ENCODE data around the gene C5orf58.

Gene C5orf58

DNA sequence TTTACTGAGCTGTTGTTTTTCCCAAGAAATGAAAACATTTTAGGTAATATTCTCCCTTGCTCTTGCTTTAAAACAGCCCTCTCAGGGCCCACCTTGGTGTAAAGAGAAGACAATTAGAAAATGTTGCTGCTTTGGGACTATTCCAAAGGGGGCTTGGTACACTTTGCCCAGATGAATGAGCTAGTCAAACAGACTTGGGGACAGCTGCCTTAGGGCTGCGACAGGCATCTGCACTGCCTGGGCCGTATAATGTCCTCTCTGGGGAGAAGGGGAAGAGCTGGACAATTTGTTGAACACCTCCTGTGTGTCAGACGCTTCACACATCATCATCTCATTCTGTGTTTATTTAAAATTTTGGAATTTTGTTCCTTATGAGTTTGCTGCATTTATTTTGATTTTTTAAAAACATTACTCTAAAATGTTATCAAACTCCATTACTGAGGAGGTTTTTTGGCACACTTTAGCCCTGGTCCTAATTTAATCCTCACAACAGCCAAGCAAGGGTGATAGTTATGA, 28.8 kb downstream of the C5orf58 start:
- Histone ChIP-seq H3K9ac (ENCODE audit: low read depth, low read length) (no peak overlapping the region), H3K9me3 (ENCODE audit: insufficient read depth, low read depth, low read length) (no peaks in the 10 kb centered on the region), H3K4me1 (ENCODE audit: insufficient read depth, low read length) (peaks cover 20% of the 10 kb centered on the region), H3K36me3 (ENCODE audit: insufficient read depth, low read length) (no peaks in the 10 kb centered on the region), H3K27me3 (ENCODE audit: insufficient read depth, low read length) (no peaks in the 10 kb centered on the region), H3K4me3 (ENCODE audit: low read length) (no peak overlapping the region), H3K27ac (ENCODE audit: low read depth, low read length) (no peak overlapping the region)
- WGBS = 100% methylated on average over 2 of the region's 3 CpGs

DNA sequence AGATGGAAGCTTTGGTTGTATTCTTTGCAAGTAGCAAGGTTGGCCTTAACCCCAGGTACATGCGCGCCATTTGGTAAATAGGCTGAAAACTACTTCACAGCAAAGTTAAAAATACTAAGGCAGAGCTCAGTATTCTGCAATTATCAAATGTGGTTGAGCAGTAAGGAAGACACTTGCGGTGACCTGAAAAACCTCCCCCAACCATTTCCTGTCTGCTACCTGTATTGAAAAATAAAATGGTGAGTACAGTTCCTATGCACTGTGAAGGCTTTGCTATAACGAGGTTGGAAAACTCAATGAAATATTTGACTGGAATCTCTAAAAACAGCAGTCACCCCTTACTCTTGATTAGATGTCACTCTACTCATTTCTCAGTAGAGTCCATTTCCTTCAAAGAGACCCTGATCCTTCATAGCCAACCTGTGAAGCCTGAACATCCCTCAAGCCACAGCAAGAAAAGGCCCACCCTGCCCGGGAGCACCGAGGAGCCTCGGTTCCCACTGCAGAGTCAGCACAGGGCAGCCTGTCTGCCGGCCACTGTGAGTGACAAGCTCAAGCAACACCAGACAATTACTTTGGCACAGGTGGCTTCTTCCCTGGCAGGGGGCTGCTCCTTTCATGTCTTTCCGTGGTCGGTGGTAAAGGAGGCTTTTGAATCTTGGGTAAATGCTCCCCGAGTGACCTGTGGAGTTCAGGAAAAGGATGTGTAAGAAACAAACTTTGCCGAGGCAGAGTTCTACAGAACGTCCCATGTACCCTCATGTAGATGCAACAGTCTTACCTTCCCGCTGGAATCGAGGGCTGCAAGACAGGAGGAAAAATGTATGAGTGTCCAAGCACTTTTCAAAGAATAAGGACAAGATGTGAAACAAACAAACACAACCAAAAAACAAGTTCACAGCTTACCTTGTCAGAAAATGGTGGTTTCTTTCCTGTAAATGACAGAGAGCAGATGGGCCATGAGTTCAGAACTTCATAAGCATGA, 29.6 kb downstream of the C5orf58 start:
- Histone ChIP-seq H3K36me3 (ENCODE audit: insufficient read depth, low read length) (no peaks in the 10 kb centered on the region), H3K27me3 (ENCODE audit: insufficient read depth, low read length) (no peaks in the 10 kb centered on the region), H3K27ac (ENCODE audit: low read depth, low read length) (no peak overlapping the region), H3K9me3 (ENCODE audit: insufficient read depth, low read depth, low read length) (no peaks in the 10 kb centered on the region), H3K4me3 (ENCODE audit: low read length) (no peak overlapping the region), H3K4me1 (ENCODE audit: insufficient read depth, low read length) (peaks cover 19% of the 10 kb centered on the region; the same call in 1 of the 2 replicates), H3K9ac (ENCODE audit: low read depth, low read length) (no peak overlapping the region)
- WGBS = 83% methylated on average over 13 of the region's 15 CpGs

DNA sequence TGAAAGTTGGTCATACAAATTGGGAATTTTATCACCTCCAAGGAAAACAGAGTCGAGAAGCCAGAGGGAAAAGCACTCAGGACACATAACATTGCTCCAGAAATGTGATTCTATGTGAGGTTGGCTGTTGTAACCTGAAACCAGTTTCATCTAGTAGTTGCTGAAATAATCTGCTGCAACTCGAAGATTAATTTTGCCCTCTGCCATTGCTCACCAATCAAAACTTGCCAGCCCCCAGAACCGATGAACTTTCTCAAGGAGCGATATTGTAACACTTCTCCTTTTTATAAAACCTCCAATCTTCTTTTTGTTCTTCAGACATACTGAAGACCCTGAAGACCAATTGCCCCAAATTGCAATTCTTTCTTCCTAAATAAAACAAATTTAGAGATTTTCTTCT, 31.1 kb downstream of the C5orf58 start:
- Histone ChIP-seq H3K4me1 (ENCODE audit: insufficient read depth, low read length) (peaks cover 21% of the 10 kb centered on the region), H3K27me3 (ENCODE audit: insufficient read depth, low read length) (no peaks in the 10 kb centered on the region), H3K4me3 (ENCODE audit: low read length) (no peak overlapping the region), H3K36me3 (ENCODE audit: insufficient read depth, low read length) (no peaks in the 10 kb centered on the region), H3K9ac (ENCODE audit: low read depth, low read length) (no peak overlapping the region), H3K27ac (ENCODE audit: low read depth, low read length) (no peak overlapping the region), H3K9me3 (ENCODE audit: insufficient read depth, low read depth, low read length) (no peaks in the 10 kb centered on the region)
- 90% methylated on average over 4 of the region's 4 CpGs for WGBS

DNA sequence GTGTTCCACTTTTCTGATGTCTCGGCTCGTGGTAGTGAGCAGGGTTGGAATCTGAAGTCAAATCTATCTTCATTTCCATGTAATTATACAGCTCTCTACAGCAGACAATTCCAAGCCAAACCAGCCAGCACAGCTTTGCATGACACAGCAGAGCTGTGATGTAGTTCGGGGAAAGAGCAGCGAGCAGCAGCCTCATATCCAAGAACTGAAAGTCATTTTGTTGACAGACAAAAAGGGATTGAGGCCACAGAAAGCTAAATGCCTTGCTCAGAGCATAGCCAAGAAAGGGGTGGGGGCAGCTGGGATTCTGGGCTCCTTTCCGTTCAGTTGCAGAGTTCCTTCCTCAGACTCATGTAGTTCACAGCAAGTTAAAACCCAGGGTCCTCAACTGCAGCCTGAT, 32.7 kb downstream of the C5orf58 start:
- Histone ChIP-seq H3K9me3 (ENCODE audit: insufficient read depth, low read depth, low read length) (no peaks in the 10 kb centered on the region), H3K9ac (ENCODE audit: low read depth, low read length) (no peak overlapping the region), H3K4me1 (ENCODE audit: insufficient read depth, low read length) (peaks cover 21% of the 10 kb centered on the region), H3K36me3 (ENCODE audit: insufficient read depth, low read length) (no peaks in the 10 kb centered on the region), H3K27ac (ENCODE audit: low read depth, low read length) (no peak overlapping the region), H3K27me3 (ENCODE audit: insufficient read depth, low read length) (no peaks in the 10 kb centered on the region), H3K4me3 (ENCODE audit: low read length) (no peak overlapping the region)
- 43% methylated on average over 5 of the region's 5 CpGs for WGBS

DNA sequence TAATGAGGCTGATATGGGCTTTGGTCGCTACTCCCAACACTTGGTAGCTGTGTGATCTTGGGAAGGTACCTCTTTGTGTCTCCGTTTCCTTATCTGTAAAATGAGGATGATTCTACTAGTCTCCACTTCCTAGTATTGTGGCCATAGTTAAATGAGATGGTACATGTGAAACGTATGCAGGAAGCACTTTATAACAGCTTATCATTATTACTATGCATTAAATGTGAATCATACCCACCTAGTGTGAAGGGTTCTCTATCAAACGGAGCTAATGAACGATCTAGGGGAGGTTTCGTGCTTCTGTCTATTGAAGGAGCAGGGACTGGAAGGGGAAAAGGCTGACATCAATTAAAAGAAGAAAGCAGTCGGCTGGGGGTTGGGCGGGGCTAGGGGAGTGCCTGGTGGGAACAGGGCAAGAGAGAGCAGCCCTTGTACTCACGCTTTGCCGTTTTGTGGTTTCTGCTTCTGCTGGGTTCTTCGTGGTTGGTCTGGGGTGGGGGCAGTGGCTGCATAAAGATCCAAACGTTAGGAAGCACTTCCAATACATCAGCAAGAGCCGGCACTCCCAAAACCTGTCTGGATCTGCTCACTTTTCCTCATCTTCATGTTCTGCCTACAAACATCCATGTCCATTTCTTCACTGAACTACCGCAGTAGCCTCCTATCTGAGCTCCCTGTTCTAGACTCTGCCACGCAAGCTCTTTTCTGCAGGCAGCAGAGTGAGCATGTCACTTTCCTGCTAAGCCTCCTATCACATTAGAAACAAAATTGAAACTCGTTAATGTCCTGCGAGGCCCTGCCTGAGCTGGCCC, 34.0 kb downstream of the C5orf58 start:
- Histone ChIP-seq H3K27me3 (ENCODE audit: insufficient read depth, low read length) (no peaks in the 10 kb centered on the region), H3K36me3 (ENCODE audit: insufficient read depth, low read length) (no peaks in the 10 kb centered on the region)

DNA sequence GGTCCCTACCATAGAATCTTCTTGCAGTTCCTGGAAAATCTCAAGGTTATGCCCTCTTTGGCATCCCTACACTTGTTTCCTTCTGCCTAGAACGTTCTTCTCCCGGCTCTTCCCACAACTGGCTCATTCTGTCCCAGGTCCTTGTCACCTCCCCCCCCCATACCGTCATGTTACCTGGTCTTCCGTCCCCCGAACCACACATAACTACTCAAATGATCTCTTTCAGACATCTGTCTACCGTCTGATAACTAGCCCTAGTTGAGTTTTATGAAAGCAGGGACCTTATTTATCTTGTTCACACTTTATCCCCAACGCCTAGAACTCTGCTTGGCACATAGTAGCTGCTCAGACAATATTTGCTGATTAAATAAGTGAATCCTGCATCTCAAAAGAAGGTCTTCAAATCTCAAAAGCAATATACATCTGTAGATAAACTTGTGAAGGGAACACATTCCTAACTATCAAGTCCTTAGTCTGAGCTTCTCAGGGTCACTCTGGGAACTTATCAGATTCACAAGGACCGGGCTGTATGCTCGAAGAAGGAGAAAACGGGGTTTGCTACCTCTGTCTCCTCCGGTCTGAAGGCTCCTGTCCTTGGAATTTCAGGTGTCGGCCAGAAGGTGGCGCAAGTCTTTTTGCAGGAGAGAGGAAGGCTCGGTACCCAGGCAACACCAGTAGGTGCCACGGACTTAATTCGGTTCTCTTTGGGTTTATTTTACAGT, 34.8 kb downstream of the C5orf58 start:
- Histone ChIP-seq H3K4me3 (ENCODE audit: low read length) (no peak overlapping the region), H3K9me3 (ENCODE audit: insufficient read depth, low read depth, low read length) (no peaks in the 10 kb centered on the region), H3K27ac (ENCODE audit: low read depth, low read length) (no peak overlapping the region), H3K9ac (ENCODE audit: low read depth, low read length) (no peak overlapping the region), H3K27me3 (ENCODE audit: insufficient read depth, low read length) (no peaks in the 10 kb centered on the region), H3K4me1 (ENCODE audit: insufficient read depth, low read length) (peaks cover 21% of the 10 kb centered on the region), H3K36me3 (ENCODE audit: insufficient read depth, low read length) (no peaks in the 10 kb centered on the region)
- WGBS = 46% methylated on average over 15 of the region's 16 CpGs

More for the DNA sequence above, 34.0 kb downstream of the C5orf58 start:
- Histone ChIP-seq H3K9me3 (ENCODE audit: insufficient read depth, low read depth, low read length) (no peaks in the 10 kb centered on the region), H3K4me1 (ENCODE audit: insufficient read depth, low read length) (peaks cover 21% of the 10 kb centered on the region), H3K4me3 (ENCODE audit: low read length) (no peak overlapping the region), H3K9ac (ENCODE audit: low read depth, low read length) (no peak overlapping the region), H3K27ac (ENCODE audit: low read depth, low read length) (no peak overlapping the region)
- WGBS = 70% methylated on average over 16 of the region's 17 CpGs

DNA sequence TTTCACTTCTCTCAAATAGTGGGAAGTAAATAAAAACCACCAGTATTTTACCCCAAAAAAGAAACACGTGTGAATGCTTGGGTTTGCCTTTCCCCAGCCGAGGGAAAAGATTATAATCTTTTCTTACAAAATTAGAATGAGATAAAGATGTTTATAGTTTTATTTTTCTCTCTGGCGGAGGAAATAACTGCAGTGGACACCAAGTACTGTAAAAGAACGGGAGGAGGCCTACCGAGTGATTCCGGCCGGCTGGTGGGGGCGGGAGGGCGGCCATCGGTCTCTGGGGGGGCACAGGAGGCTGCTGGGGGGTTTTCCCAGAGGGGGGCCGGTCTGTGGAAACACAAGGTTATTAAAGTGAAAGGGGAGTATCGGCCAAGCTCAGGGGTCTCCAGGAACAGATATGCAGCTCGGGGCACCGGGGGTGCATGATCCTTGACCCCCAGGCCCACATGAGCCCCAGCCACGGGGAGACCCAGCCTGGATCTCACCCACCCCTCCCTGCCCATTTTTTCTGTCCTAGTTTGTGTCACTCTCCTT, 35.4 kb downstream of the C5orf58 start:
- Histone ChIP-seq H3K36me3 (ENCODE audit: insufficient read depth, low read length) (no peaks in the 10 kb centered on the region), H3K4me3 (ENCODE audit: low read length) (no peak overlapping the region), H3K27me3 (ENCODE audit: insufficient read depth, low read length) (no peaks in the 10 kb centered on the region)

DNA sequence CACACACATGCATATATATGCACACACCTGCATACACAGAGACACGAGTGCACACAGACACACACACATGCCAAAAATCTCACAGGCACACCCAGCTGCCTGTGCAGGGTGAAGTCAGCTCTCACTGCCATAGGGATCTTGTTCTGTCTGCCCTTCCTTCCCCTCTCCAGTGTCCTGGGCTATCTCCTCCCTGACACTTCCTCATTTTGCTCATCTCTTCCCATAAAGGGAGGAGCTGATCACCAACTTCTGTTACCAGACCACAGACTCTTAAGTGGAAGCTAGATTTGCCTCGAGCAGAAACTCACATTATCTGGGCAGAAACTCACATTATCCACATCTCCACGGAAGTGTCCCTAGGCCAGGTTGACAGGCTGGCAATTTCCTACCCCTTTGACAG, 36.1 kb downstream of the C5orf58 start:
- H3K9me3 ChIP-seq (ENCODE audit: insufficient read depth, low read depth, low read length) = no peaks in the 10 kb centered on the region
- H3K27ac ChIP-seq (ENCODE audit: low read depth, low read length) = no peak overlapping the region
- H3K4me3 ChIP-seq (ENCODE audit: low read length) = no peak overlapping the region
- WGBS = 27% methylated on average over 3 of the region's 3 CpGs
- H3K27me3 ChIP-seq (ENCODE audit: insufficient read depth, low read length) = no peaks in the 10 kb centered on the region
- no peaks in the 10 kb centered on the region for H3K36me3 ChIP-seq (ENCODE audit: insufficient read depth, low read length)
- H3K9ac ChIP-seq (ENCODE audit: low read depth, low read length) = no peak overlapping the region
- peaks cover 24% of the 10 kb centered on the region for H3K4me1 ChIP-seq (ENCODE audit: insufficient read depth, low read length)

More for the DNA sequence above, 35.4 kb downstream of the C5orf58 start:
- WGBS = 81% methylated on average over 13 of the region's 15 CpGs
- Histone ChIP-seq H3K9me3 (ENCODE audit: insufficient read depth, low read depth, low read length) (no peaks in the 10 kb centered on the region), H3K4me1 (ENCODE audit: insufficient read depth, low read length) (peaks cover 21% of the 10 kb centered on the region), H3K9ac (ENCODE audit: low read depth, low read length) (no peak overlapping the region), H3K27ac (ENCODE audit: low read depth, low read length) (no peak overlapping the region)

DNA sequence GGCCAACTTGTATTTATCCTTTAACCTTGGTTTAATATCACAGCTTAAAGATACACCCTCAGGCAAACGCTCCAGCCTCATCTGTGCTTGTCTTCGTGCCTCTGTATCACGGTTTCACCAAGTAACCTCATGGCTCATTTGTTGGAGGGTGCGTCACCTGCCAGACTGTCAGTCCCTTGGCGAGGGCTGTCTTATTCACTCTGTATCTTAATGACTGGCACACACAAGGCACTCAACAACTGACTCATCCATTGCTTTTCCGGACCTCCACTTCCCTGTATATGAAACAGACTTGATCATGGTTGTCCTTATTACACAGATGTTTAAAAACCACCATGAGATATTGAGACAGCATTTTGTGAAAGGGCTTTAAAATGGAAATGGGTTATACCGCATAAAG, 36.8 kb downstream of the C5orf58 start:
- WGBS = 95% methylated on average over 7 of the region's 7 CpGs
- Histone ChIP-seq H3K4me1 (ENCODE audit: insufficient read depth, low read length) (peaks cover 27% of the 10 kb centered on the region), H3K36me3 (ENCODE audit: insufficient read depth, low read length) (no peaks in the 10 kb centered on the region), H3K9me3 (ENCODE audit: insufficient read depth, low read depth, low read length) (no peaks in the 10 kb centered on the region), H3K9ac (ENCODE audit: low read depth, low read length) (no peak overlapping the region), H3K27me3 (ENCODE audit: insufficient read depth, low read length) (no peaks in the 10 kb centered on the region), H3K4me3 (ENCODE audit: low read length) (no peak overlapping the region), H3K27ac (ENCODE audit: low read depth, low read length) (no peak overlapping the region)

DNA sequence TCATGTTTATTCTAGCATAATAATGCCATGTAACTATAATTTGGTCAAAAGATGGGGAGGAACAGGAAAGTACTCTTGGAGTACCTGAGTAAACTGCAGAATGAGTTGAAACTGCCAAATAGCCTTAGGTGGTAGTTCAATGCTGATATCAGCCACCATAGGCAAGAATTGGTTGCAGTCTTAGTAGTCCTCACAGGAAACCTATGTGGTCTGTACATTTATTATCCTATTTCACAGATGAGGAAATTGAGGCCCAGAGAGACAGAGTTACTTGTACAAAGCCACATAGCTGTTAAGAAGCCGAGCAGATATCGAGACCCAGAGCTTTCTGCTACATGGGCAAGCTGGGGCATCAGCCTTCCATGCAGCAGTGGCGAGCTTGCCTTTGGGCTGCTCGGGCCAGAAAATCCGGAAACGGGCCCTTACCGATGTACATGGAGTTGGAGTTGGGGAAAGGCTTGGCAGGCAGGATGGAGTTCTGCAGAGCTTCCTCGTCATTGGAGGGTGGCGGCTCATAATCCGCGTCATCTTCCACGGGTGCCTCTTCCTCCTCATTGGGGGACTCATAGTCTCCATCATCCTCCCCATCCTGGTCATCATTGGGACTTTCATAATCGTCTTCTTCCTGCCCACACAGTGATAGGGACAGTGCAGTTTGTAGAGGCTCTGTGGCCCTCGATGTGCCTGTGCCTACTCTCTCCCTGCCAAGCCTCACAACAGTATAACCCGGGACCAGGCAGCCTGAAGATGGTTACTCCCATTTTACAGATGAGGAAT, 37.7 kb downstream of the C5orf58 start:
- WGBS = 88% methylated on average over 15 of the region's 15 CpGs
- peaks cover 24% of the 10 kb centered on the region for H3K4me1 ChIP-seq (ENCODE audit: insufficient read depth, low read length)
- peaks cover 3% of the 10 kb centered on the region; the same call in 1 of the 2 replicates for H3K27me3 ChIP-seq (ENCODE audit: insufficient read depth, low read length)

More for the DNA sequence above, 37.7 kb downstream of the C5orf58 start:
- Histone ChIP-seq H3K27ac (ENCODE audit: low read depth, low read length) (no peak overlapping the region), H3K9me3 (ENCODE audit: insufficient read depth, low read depth, low read length) (no peaks in the 10 kb centered on the region), H3K4me3 (ENCODE audit: low read length) (no peak overlapping the region), H3K9ac (ENCODE audit: low read depth, low read length) (no peak overlapping the region), H3K36me3 (ENCODE audit: insufficient read depth, low read length) (no peaks in the 10 kb centered on the region)
